Keratinocyte (primary cell): ENCODE results near the gene SULF2. TPM values are rescaled to one million over a fixed set of nuclear protein-coding genes. Genes with fewer than 3 reads are reported as not detected.

Experiments
- DNase-seq: peaks from one replicate; pipeline ENCODE4 v3.0.0-alpha.2; 2011; ENCODE audit warnings: low read depth, missing footprints, low spot score
- FAIRE-seq: peaks from 2 replicates; lab custom pipeline; 2011; peaks lifted over from hg19 to GRCh38; lab: Jason Lieb, UNC
- H2AFZ ChIP-seq: 2 replicates; pipeline ENCODE4 v1.6.0; 2012; ENCODE audit warnings: low read length, control low read depth, inconsistent platforms; ENCODE audit not compliant: control insufficient read depth
- H3K27ac ChIP-seq: 2 replicates; pipeline ENCODE4 v1.5.1; 2011; ENCODE audit warnings: low read length; ENCODE audit not compliant: control insufficient read depth, insufficient read depth
- H3K27me3 ChIP-seq: 3 replicates; pipeline ENCODE4 v1.6.0; 2011; ENCODE audit warnings: low read length; ENCODE audit not compliant: control insufficient read depth, insufficient read depth; ENCODE audit errors: extremely low read depth
- H3K36me3 ChIP-seq, 2 experiments: 2 replicates in 1 of 2; 3 replicates in 1 of 2; pipeline ENCODE4 v1.5.1; 2011; ENCODE audit warnings: low read length in 2 of 2, mild to moderate bottlenecking in 1 of 2; ENCODE audit not compliant: control insufficient read depth in 2 of 2, insufficient read depth in 2 of 2; ENCODE audit errors: extremely low read depth in 1 of 2
- H3K4me1 ChIP-seq: 3 replicates; pipeline ENCODE4 v1.5.1; 2011; ENCODE audit warnings: low read length; ENCODE audit not compliant: control insufficient read depth, insufficient read depth; ENCODE audit errors: extremely low read depth
- H3K4me2 ChIP-seq: 3 replicates; pipeline ENCODE4 v1.6.0; 2011; ENCODE audit warnings: low read depth, low read length; ENCODE audit not compliant: control insufficient read depth, insufficient read depth; ENCODE audit errors: extremely low read depth
- H3K4me3 ChIP-seq, 3 experiments: fragments of 200-600 bp in 1 of 3; sonication (generic) in 1 of 3; 2 replicates in 2 of 3; 3 replicates in 1 of 3; pipeline ENCODE4 v1.5.1; 2011 to 2016; ENCODE audit warnings: low read length in 3 of 3, mild to moderate bottlenecking in 3 of 3, control low read depth in 2 of 3, inconsistent platforms in 1 of 3, low read depth in 1 of 3, mixed read lengths in 1 of 3, mixed run types in 1 of 3, moderate library complexity in 1 of 3; ENCODE audit not compliant: control insufficient read depth in 2 of 3, insufficient read depth in 2 of 3; ENCODE audit errors: extremely low read depth in 1 of 3
- H3K79me2 ChIP-seq: 2 replicates; pipeline ENCODE4 v1.6.0; 2012; ENCODE audit warnings: low read length; ENCODE audit not compliant: control insufficient read depth, insufficient read depth
- H3K9ac ChIP-seq: 3 replicates; pipeline ENCODE4 v1.6.0; 2011; ENCODE audit warnings: low read length; ENCODE audit not compliant: control insufficient read depth, insufficient read depth; ENCODE audit errors: extremely low read depth
- H3K9me1 ChIP-seq: 3 replicates; pipeline ENCODE4 v1.6.0; 2011; ENCODE audit warnings: low read length; ENCODE audit not compliant: control insufficient read depth, insufficient read depth; ENCODE audit errors: extremely low read depth
- H3K9me3 ChIP-seq: 2 replicates; pipeline ENCODE4 v1.5.1; 2012; ENCODE audit warnings: low read depth, low read length; ENCODE audit not compliant: control insufficient read depth
- H4K20me1 ChIP-seq: 3 replicates; pipeline ENCODE4 v1.6.0; 2011; ENCODE audit warnings: low read length; ENCODE audit not compliant: control insufficient read depth, insufficient read depth; ENCODE audit errors: extremely low read depth
- CTCF ChIP-seq, 3 experiments: IDR thresholded peaks in 1 of 3; conservative IDR thresholded peaks in 1 of 3; optimal IDR thresholded peaks in 1 of 3; 2 replicates in 2 of 3; 3 replicates in 1 of 3; pipeline versions ENCODE3 to v1.5.1; 2011; ENCODE audit warnings: low read length in 3 of 3, mild to moderate bottlenecking in 3 of 3, moderate library complexity in 2 of 3, control low read depth in 1 of 3, inconsistent platforms in 1 of 3; ENCODE audit not compliant: insufficient read depth in 2 of 3; ENCODE audit errors: extremely low read depth in 1 of 3
- EZH2 ChIP-seq: IDR thresholded peaks from one replicate; pipeline ENCODE4 v1.6.1; 2012; ENCODE audit warnings: inconsistent platforms, mild to moderate bottlenecking, low read length, moderate library complexity
- dilution Hi-C: fragments of 300-500 bp; cut with MboI; formaldehyde crosslinking; loops from one replicate; pipeline ENCODE4 v1.7.0; 2020; ENCODE audit warnings: low sequenced_read_pairs; ENCODE audit not compliant: extremely low pct_ligation_motif_present
- polyA plus RNA-seq, 5 experiments: library from polyadenylated mRNA; depleted of rRNA in 3 of 5; stranded (reverse) in 3 of 5; stranded (forward) in 1 of 5; unstranded in 1 of 5; fragments of >200 nt; gene quantifications; 1 replicate in 1 of 5; 2 replicates in 3 of 5; 3 replicates in 1 of 5; pipeline versions ENCODE4 v1.2.1 to v1.2.3, GENCODE V29; 2011 to 2012; ENCODE audit warnings: missing spikeins in 2 of 5, low read depth in 1 of 5, low replicate concordance in 1 of 5

The SULF2 gene
- polyA plus RNA-seq, 1 donor (not counting 4 experiments of a cell fraction or from before 2014, with no cell fraction given), result 64.4 TPM

GRCh38 chr20:47622118-47622665, 163.1 kb downstream of the SULF2 start:
- DNase-seq (no peak), FAIRE-seq (no peak)
- Histone ChIP-seq H3K9me3 (no peaks in the 10 kb centered on the region), H3K27ac (no peak overlapping the region), H3K4me1 (no peaks in the 10 kb centered on the region), H3K79me2 (peaks cover 4% of the 10 kb centered on the region), H4K20me1 (no peaks in the 10 kb centered on the region), H3K9me1 (no peaks in the 10 kb centered on the region), H3K9ac (no peak overlapping the region), H3K36me3 (peaks cover 2 to 4% of the 10 kb centered on the region in 2 experiments), H3K27me3 (no peaks in the 10 kb centered on the region), H3K4me3 (no peak overlapping the region), H3K4me2 (no peak overlapping the region), H2AFZ (no peak overlapping the region)
- dilution Hi-C loops, result no loop called here
- TF ChIP-seq EZH2, result no peak

- no peak for TF ChIP-seq EZH2
- peak in 2 of 3 experiments; percentile 32 to 51 for TF ChIP-seq CTCF (optimal IDR thresholded peaks at IDR 0.05 in 1 of 3, IDR thresholded peaks at IDR 0.05 in 1 of 3, conservative IDR thresholded peaks at IDR 0.05 in 1 of 3; ENCODE audit: extremely low read depth in 1 of 3, insufficient read depth in 2 of 3, low read length in 3 of 3)
- H3K9me3 ChIP-seq, result no peaks in the 10 kb centered on the region
- no peak overlapping the region for H2AFZ ChIP-seq
- dilution Hi-C loops, result no loop called here
- H3K4me2 ChIP-seq, result no peak overlapping the region
- H3K4me1 ChIP-seq, result no peaks in the 10 kb centered on the region
- no peaks in the 10 kb centered on the region for H3K27me3 ChIP-seq
- no peak overlapping the region for H3K9ac ChIP-seq
- DNase-seq, result peak; percentile 17
- no peaks in the 10 kb centered on the region for H3K9me1 ChIP-seq
- H3K79me2 ChIP-seq, result peaks cover 4% of the 10 kb centered on the region
- H4K20me1 ChIP-seq, result no peaks in the 10 kb centered on the region
- no peak overlapping the region for H3K4me3 ChIP-seq
- H3K27ac ChIP-seq, result no peak overlapping the region
- peaks cover 2 to 4% of the 10 kb centered on the region in 2 experiments for H3K36me3 ChIP-seq
- no peak for FAIRE-seq
Observed at GRCh38 chr20:47620808-47621805, 164.2 kb downstream of the SULF2 start.
